Measurements from ENCODE around the gene EVX2. TPM values are rescaled to one million over a fixed set of nuclear protein-coding genes. Genes with fewer than 3 reads are reported as not detected.

EVX2 gene
- total and polyA plus RNA-seq, 2 of the 4 experiments (the other 2 are of a cell fraction), result not detected

DNA sequence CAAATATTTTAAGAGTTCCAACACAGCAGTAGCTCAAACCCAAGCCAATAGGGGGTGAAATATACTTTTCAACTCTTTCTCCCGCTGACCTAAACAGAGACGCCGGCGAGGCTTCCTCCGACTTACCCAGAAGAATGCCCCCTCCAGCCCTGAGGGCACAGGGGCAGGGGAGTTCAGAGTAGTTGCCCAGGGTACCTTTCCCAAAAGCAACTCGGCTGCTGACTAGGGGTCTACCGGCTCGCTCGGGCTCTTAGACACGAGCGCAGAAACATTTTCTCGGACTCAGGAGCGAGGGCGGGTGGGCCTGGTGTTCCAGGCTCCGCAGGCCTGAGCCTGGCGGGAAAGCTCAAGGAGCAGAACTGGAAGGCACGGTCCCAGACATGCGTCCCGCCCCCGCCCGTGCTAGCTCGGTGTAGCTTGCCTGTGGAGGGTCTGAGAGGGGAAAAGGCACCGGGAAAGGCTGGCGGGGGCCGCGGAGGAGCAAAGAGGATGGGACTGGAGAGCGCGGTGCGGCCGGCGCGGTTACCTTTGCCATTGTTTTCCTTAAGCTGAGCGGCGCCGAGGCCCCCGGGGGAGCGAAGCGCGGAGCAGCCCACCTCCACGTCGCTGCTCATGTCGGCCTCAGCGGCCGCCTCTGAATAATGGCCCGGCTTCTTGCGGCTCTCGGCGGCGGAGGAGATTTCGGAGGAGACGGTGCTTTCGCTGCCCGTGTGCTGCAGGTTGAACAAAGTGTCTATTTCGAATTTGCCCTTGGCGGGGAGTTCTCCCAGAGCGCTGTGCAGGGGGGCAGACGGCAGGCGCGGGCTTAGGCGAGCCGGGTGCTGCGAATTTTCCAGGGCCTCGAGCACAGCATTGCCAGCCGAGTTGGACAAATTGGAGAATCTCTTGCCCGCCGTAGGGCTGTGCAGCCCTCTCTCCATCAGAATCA lies 674 bp downstream of the EVX2 start:
- in situ Hi-C loops (cut with MboI; ENCODE audit: low sequenced_read_pairs), result loop anchor here (25.0 kb wide), 2 partner anchors 1046 to 1346 kb away; no protein-coding TSS in a partner anchor
- Histone ChIP-seq H3K56ac (ENCODE audit: extremely low read depth, insufficient read depth, low read length) (no peak overlapping the region), H3K4me1 (ENCODE audit: control insufficient read depth, insufficient read depth, low read length) (peaks cover 1% of the 10 kb centered on the region), H2BK20ac (ENCODE audit: low read depth, low read length) (no peak overlapping the region), H3K27ac (ENCODE audit: insufficient read depth, low read length) (no peak overlapping the region), H4K20me1 (ENCODE audit: insufficient read depth, low read length) (peaks cover 3% of the 10 kb centered on the region; the same call in 1 of the 2 replicates), H2BK120ac (ENCODE audit: low read depth, low read length) (no peak overlapping the region), H3K9ac (ENCODE audit: low read depth, low read length) (no peak overlapping the region), H2AFZ (replicated peaks; ENCODE audit: low read length, poor library complexity) (peak overlapping the region; percentile 18), H3K23ac (ENCODE audit: low read depth, low read length) (no peak overlapping the region), H4K8ac (ENCODE audit: low read depth in 2 of 2, low read length in 2 of 2) (no peak overlapping the region), H3K4me2 (ENCODE audit: low read depth, low read length) (no peak overlapping the region), H2AK5ac (ENCODE audit: low read depth, low read length) (no peak overlapping the region), H2BK15ac (ENCODE audit: low read depth, low read length) (no peak overlapping the region), H3K14ac (replicated peaks; ENCODE audit: low read depth, low read length) (no peak overlapping the region), H3K4me3 (ENCODE audit: insufficient read depth, low read depth, low read length) (no peak overlapping the region), H4K91ac (ENCODE audit: insufficient read depth, low read depth, low read length) (no peak overlapping the region), H3K79me1 (ENCODE audit: low read depth in 1 of 2, low read length in 2 of 2) (no peaks in the 10 kb centered on the region), H3K18ac (ENCODE audit: low read depth, low read length) (no peak overlapping the region), H4K5ac (ENCODE audit: low read depth, low read length) (no peak overlapping the region), H3K4ac (ENCODE audit: low read depth, low read length) (no peak overlapping the region), H3K27me3 (ENCODE audit: control insufficient read depth, insufficient read depth, low read length) (peaks cover 90% of the 10 kb centered on the region), H2AK9ac (replicated peaks; ENCODE audit: low read depth, low read length, poor library complexity) (no peak overlapping the region), H2BK5ac (ENCODE audit: low read depth, low read length, poor library complexity, severe bottlenecking) (no peak overlapping the region), H3K9me1 (ENCODE audit: insufficient read depth, low read length) (no peaks in the 10 kb centered on the region), H3K9me3 (ENCODE audit: control insufficient read depth, insufficient read depth, low read length) (peaks cover 30% of the 10 kb centered on the region), H3K36me3 (ENCODE audit: control insufficient read depth, insufficient read depth, low read length) (no peaks in the 10 kb centered on the region)
- BruUV-seq (replicated peaks), result no TSS peak
- ATAC-seq (ENCODE audit: low read depth) (no peak), DNase-seq (no peak)
- 3% methylated on average over 24 of the region's 66 CpGs; no CpG with 5 or more reads in 1 of the 2 experiments for WGBS, 2 experiments (ENCODE audit: extremely low coverage in 2 of 2, insufficient read length in 1 of 2)
- ChIA-PET CTCF (no interaction called here), POLR2A (ENCODE audit: unreplicated experiment) (no interaction called here)
- dilution Hi-C loops (cut with HindIII; ENCODE audit: low sequenced_read_pairs, unreplicated experiment), result no loop called here
- intact Hi-C loops (cut with micrococcal nuclease), result no loop called here
- TF ChIP-seq RAD21 (IDR thresholded peaks at IDR 0.05; ENCODE audit: low read length) (no peak), RFX5 (IDR thresholded peaks at IDR 0.05; ENCODE audit: low read depth, low read length) (no peak), MAZ (IDR thresholded peaks at IDR 0.05; ENCODE audit: borderline replicate concordance, low read depth, low read length) (no peak), POLR2A (IDR thresholded peaks at IDR 0.05; ENCODE audit: low read depth, low read length) (no peak), BHLHE40 (IDR thresholded peaks at IDR 0.05; ENCODE audit: low read depth, low read length) (no peak), CEBPB (IDR thresholded peaks at IDR 0.05; ENCODE audit: low read depth, low read length) (no peak), FOS (IDR thresholded peaks at IDR 0.05; ENCODE audit: low read depth, low read length) (no peak), CHD1 (IDR thresholded peaks at IDR 0.05; ENCODE audit: low read depth, low read length) (no peak), NFE2L2 (IDR thresholded peaks at IDR 0.05; ENCODE audit: low read depth, low read length) (no peak), MXI1 (IDR thresholded peaks at IDR 0.05; ENCODE audit: borderline replicate concordance, low read depth, low read length) (no peak), RCOR1 (IDR thresholded peaks at IDR 0.05; ENCODE audit: insufficient replicate concordance, low read length) (no peak), SMC3 (IDR thresholded peaks at IDR 0.05; ENCODE audit: low read depth, low read length) (no peak)
- TF ChIP-seq, protein P1, sequence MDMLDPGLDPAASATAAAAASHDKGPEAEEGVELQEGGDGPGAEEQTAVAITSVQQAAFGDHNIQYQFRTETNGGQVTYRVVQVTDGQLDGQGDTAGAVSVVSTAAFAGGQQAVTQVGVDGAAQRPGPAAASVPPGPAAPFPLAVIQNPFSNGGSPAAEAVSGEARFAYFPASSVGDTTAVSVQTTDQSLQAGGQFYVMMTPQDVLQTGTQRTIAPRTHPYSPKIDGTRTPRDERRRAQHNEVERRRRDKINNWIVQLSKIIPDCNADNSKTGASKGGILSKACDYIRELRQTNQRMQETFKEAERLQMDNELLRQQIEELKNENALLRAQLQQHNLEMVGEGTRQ (IDR thresholded peaks at IDR 0.05; ENCODE audit: low read depth, low read length), result no peak
- TF ChIP-seq, protein P2, sequence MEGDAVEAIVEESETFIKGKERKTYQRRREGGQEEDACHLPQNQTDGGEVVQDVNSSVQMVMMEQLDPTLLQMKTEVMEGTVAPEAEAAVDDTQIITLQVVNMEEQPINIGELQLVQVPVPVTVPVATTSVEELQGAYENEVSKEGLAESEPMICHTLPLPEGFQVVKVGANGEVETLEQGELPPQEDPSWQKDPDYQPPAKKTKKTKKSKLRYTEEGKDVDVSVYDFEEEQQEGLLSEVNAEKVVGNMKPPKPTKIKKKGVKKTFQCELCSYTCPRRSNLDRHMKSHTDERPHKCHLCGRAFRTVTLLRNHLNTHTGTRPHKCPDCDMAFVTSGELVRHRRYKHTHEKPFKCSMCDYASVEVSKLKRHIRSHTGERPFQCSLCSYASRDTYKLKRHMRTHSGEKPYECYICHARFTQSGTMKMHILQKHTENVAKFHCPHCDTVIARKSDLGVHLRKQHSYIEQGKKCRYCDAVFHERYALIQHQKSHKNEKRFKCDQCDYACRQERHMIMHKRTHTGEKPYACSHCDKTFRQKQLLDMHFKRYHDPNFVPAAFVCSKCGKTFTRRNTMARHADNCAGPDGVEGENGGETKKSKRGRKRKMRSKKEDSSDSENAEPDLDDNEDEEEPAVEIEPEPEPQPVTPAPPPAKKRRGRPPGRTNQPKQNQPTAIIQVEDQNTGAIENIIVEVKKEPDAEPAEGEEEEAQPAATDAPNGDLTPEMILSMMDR (conservative IDR thresholded peaks at IDR 0.05; ENCODE audit: low read depth, low read length), result no peak
- TF ChIP-seq, protein P3, sequence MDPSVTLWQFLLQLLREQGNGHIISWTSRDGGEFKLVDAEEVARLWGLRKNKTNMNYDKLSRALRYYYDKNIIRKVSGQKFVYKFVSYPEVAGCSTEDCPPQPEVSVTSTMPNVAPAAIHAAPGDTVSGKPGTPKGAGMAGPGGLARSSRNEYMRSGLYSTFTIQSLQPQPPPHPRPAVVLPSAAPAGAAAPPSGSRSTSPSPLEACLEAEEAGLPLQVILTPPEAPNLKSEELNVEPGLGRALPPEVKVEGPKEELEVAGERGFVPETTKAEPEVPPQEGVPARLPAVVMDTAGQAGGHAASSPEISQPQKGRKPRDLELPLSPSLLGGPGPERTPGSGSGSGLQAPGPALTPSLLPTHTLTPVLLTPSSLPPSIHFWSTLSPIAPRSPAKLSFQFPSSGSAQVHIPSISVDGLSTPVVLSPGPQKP (IDR thresholded peaks at IDR 0.05; ENCODE audit: borderline replicate concordance, low read depth, low read length), result no peak

Data from IMR-90 (cell line).